NT2/D1 (cell line): ENCODE measurements around the gene SLC2A6.
A peak's percentile ranks its signal among the peaks of the same experiment; 100 is the strongest.

ENCODE experiments used
- DNase-seq: peaks from one replicate; pipeline ENCODE4 v3.0.0-alpha.2; 2011; ENCODE audit warnings: low read depth, low spot score
- H3K27me3 ChIP-seq: 2 replicates; pipeline ENCODE4 v1.6.0; 2011; ENCODE audit warnings: mild to moderate bottlenecking; ENCODE audit not compliant: insufficient read length, insufficient read depth
- H3K36me3 ChIP-seq: 2 replicates; pipeline ENCODE4 v1.6.1; 2011; ENCODE audit warnings: mild to moderate bottlenecking, low read length, mixed read lengths; ENCODE audit not compliant: insufficient read depth, insufficient read length
- H3K4me1 ChIP-seq: 2 replicates; pipeline ENCODE4 v1.5.1; 2011; ENCODE audit not compliant: insufficient read depth, insufficient read length
- H3K4me3 ChIP-seq: 2 replicates; pipeline ENCODE4 v1.5.1; 2011; ENCODE audit warnings: low read depth; ENCODE audit not compliant: insufficient read length
- H3K9ac ChIP-seq: 2 replicates; pipeline ENCODE4 v1.6.0; 2011; ENCODE audit warnings: low read depth; ENCODE audit not compliant: insufficient read length
- H3K9me3 ChIP-seq: 2 replicates; pipeline ENCODE4 v1.5.1; 2011; ENCODE audit warnings: mild to moderate bottlenecking, low read length; ENCODE audit not compliant: insufficient read depth
- SUZ12 ChIP-seq: IDR thresholded peaks from 2 replicates; pipeline ENCODE4 v1.6.1; 2011; ENCODE audit not compliant: insufficient read length, insufficient read depth; ENCODE audit errors: extremely low read depth
- YY1 ChIP-seq: IDR thresholded peaks from 2 replicates; pipeline ENCODE4 v1.6.1; 2011; ENCODE audit not compliant: insufficient read length, insufficient read depth
- ZNF274 ChIP-seq: IDR thresholded peaks from 2 replicates; pipeline ENCODE4 v1.6.1; 2011; ENCODE audit warnings: mild to moderate bottlenecking, low read depth, low read length

The SLC2A6 gene

GRCh38 chr9:133487331-133487725 lies 8.4 kb upstream of the SLC2A6 start:
- peaks cover 20% of the 10 kb centered on the region for H3K4me1 ChIP-seq
- no peak overlapping the region for H3K9ac ChIP-seq
- no peak for DNase-seq
- H3K9me3 ChIP-seq: no peaks in the 10 kb centered on the region
- H3K27me3 ChIP-seq: no peaks in the 10 kb centered on the region
- TF ChIP-seq YY1 (no peak), SUZ12 (no peak), ZNF274 (no peak)
- no peak overlapping the region for H3K4me3 ChIP-seq
- no peaks in the 10 kb centered on the region for H3K36me3 ChIP-seq

GRCh38 chr9:133485531-133486260 lies 6.8 kb upstream of the SLC2A6 start:
- no peaks in the 10 kb centered on the region for H3K36me3 ChIP-seq
- no peak for DNase-seq

GRCh38 chr9:133484671-133485437 lies 6.0 kb upstream of the SLC2A6 start:
- Histone ChIP-seq H3K4me1 (peaks cover 17% of the 10 kb centered on the region), H3K4me3 (no peak overlapping the region), H3K9ac (no peak overlapping the region), H3K27me3 (peaks cover 5% of the 10 kb centered on the region), H3K9me3 (no peaks in the 10 kb centered on the region), H3K36me3 (no peaks in the 10 kb centered on the region)
- no peak for DNase-seq
- TF ChIP-seq ZNF274 (no peak), YY1 (no peak), SUZ12 (no peak)

More at GRCh38 chr9:133485531-133486260, 6.8 kb upstream of the SLC2A6 start:
- H3K9me3 ChIP-seq: no peaks in the 10 kb centered on the region
- no peak overlapping the region for H3K9ac ChIP-seq
- H3K4me3 ChIP-seq: no peak overlapping the region
- peaks cover 17% of the 10 kb centered on the region for H3K4me1 ChIP-seq
- no peak for TF ChIP-seq SUZ12
- no peak for TF ChIP-seq YY1
- no peak for TF ChIP-seq ZNF274
- no peaks in the 10 kb centered on the region for H3K27me3 ChIP-seq

- DNase-seq: no peak
- Histone ChIP-seq H3K36me3 (no peaks in the 10 kb centered on the region), H3K9me3 (no peaks in the 10 kb centered on the region), H3K9ac (no peak overlapping the region), H3K4me1 (peaks cover 16% of the 10 kb centered on the region), H3K4me3 (no peak overlapping the region), H3K27me3 (peaks cover 12% of the 10 kb centered on the region)
- TF ChIP-seq SUZ12 (no peak), YY1 (no peak), ZNF274 (no peak)
Observed at GRCh38 chr9:133483611-133484010, 4.7 kb upstream of the SLC2A6 start.

- Histone ChIP-seq H3K36me3 (peaks cover 43% of the 10 kb centered on the region), H3K4me1 (peaks cover 14% of the 10 kb centered on the region), H3K9me3 (no peaks in the 10 kb centered on the region), H3K27me3 (peaks cover 12% of the 10 kb centered on the region), H3K9ac (peak overlapping the region; percentile 73), H3K4me3 (peak overlapping the region; percentile 68)
- TF ChIP-seq ZNF274: no peak
- no peak for DNase-seq
Observed at GRCh38 chr9:133477992-133478850, 678 bp downstream of the SLC2A6 start.

GRCh38 chr9:133477461-133477860 lies 1.4 kb downstream of the SLC2A6 start:
- Histone ChIP-seq H3K9ac (peak overlapping the region; percentile 73), H3K9me3 (no peaks in the 10 kb centered on the region), H3K27me3 (peaks cover 12% of the 10 kb centered on the region), H3K4me3 (peak overlapping the region; percentile 68), H3K4me1 (peaks cover 14% of the 10 kb centered on the region), H3K36me3 (peaks cover 51% of the 10 kb centered on the region)
- TF ChIP-seq SUZ12 (no peak), YY1 (no peak), ZNF274 (no peak)
- DNase-seq: no peak
